GM12864 (cell line): ENCODE measurements around the gene NBPF11.
"Not testable (repeated sequence)": the region's sequence is repeated elsewhere in the genome, so short reads cannot be mapped to it uniquely, and the experiment has no call there.

ENCODE experiments used
- DNase-seq: peaks from one replicate; pipeline ENCODE4 v3.0.0-alpha.2; 2011; ENCODE audit warnings: low read depth
- H3K4me3 ChIP-seq: 2 replicates; pipeline ENCODE4 v1.5.1; 2011; ENCODE audit warnings: mild to moderate bottlenecking, low read depth, low read length, control low read depth
- TF ChIP-seq, protein P1 (sequence below): IDR thresholded peaks from 2 replicates; pipeline ENCODE4 v1.5.1; 2011; ENCODE audit warnings: low read depth, mild to moderate bottlenecking, moderate library complexity, low read length, control low read depth, inconsistent platforms; ENCODE audit errors: missing control alignments

The NBPF11 gene, protein sequence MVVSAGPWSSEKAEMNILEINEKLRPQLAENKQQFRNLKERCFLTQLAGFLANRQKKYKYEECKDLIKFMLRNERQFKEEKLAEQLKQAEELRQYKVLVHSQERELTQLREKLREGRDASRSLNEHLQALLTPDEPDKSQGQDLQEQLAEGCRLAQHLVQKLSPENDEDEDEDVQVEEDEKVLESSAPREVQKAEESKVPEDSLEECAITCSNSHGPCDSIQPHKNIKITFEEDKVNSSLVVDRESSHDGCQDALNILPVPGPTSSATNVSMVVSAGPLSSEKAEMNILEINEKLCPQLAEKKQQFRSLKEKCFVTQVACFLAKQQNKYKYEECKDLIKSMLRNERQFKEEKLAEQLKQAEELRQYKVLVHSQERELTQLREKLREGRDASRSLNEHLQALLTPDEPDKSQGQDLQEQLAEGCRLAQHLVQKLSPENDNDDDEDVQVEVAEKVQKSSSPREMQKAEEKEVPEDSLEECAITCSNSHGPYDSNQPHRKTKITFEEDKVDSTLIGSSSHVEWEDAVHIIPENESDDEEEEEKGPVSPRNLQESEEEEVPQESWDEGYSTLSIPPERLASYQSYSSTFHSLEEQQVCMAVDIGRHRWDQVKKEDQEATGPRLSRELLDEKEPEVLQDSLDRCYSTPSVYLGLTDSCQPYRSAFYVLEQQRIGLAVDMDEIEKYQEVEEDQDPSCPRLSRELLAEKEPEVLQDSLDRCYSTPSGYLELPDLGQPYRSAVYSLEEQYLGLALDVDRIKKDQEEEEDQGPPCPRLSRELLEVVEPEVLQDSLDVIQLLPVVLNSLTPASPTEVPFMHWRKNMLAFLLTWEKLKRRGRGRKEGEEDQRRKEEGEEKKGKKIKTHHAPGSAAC

DNA sequence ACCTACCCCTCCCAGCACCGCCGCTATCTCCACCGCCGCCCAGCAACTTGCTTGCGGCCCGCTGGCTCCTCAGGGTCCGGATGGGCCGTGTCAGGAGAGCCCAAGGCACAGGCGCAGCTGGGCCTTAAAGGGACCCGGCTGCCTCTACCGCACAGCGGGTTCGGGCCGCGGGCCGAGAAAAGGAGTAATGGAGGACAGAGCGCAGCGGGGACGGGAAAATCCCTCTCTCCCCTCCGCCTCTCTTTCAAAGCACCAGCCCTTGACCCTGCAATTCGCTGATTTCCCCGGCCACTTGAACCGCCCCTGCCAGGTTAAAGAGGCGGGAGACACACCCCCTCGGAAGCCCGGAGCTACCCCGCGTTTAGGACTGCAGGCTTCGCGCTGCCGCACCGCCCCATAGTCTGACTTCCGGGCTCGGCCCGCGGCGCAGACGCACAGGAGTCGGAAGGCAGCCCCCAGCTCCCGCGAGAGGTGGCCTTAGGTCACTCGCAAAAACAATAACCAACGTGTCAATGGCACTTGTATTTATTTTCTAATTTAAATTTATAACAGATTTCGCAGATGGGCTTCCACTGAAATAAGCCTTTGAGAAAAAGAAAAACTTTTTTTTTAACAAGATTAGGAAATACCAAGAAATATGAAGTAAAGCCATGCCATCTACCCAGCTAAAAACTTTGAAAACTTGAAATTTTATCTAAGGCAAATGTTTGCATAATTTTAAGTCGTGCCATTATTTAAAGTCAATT lies at the start of gene NBPF11:
Gene NBPF11 (minus strand): TSS at position 371 of the 746 bp plus-strand sequence. CDS start 25,278 bp downstream, outside the sequence.
- DNase-seq: peak; percentile 49
- peak within 1 kb of the TSS; percentile 65 for H3K4me3 ChIP-seq

DNA sequence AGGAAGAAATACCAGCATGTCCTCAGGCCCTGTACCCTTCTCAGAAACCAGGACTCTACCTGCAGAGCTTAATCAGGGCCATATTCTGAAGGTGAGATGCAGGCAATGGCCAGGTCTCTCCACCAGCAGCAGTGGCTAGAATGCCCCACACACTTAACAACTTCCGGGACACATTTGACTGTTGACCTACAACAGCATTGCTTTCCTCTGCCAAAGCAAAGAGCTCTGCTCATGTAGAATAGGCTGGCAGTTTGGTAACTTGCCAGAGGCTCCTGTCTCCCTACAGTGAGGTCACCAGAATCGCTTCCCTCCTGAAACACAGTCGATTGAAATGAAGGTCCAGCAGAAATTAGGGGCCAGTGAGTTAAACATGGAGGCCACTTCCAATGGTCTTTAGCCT lies 45.3 kb upstream of the NBPF11 start:
- DNase-seq: not testable (repeated sequence)

DNA sequence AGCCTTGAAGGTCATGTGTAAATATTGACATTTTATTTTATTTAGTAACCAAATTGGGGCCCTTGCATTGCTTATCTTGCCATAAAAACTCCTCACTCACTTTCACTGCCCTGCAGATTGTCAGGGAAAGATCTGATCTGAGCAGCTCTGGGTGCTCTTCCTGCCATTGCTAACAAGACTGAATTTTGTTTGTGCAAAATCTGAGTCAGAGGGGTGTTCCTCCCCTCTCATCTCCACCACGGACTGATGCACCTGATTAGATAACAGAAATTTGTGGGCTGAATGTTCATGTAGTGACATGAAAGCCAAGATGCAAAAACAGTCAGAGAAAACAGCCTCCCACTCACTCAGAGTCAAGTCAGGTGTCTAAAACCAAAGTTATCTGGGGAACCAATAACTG lies 44.9 kb upstream of the NBPF11 start:
- H3K4me3 ChIP-seq, DNase-seq: not testable (repeated sequence)

More for the DNA sequence above, 45.3 kb upstream of the NBPF11 start:
- H3K4me3 ChIP-seq: not testable (repeated sequence)

DNA sequence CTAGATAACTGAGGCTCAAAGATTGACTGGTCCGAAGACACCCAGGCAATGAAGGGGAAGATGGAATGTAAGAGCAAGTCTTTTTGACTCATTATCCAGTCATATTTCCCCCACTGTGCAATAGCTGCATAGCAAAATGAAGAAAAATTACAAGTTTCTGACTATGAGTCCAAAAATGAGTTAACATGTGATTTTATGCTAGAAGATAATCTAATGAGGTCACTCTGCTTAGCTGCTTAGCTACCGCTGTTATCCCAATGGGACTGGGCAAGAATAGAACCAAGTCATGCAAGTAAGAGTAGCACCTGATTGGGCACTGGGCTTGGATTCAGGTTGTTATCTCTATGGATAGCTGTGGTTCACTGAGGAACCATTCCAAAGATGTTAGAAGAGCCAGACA lies 43.0 kb upstream of the NBPF11 start:
- H3K4me3 ChIP-seq, DNase-seq: not testable (repeated sequence)

DNA sequence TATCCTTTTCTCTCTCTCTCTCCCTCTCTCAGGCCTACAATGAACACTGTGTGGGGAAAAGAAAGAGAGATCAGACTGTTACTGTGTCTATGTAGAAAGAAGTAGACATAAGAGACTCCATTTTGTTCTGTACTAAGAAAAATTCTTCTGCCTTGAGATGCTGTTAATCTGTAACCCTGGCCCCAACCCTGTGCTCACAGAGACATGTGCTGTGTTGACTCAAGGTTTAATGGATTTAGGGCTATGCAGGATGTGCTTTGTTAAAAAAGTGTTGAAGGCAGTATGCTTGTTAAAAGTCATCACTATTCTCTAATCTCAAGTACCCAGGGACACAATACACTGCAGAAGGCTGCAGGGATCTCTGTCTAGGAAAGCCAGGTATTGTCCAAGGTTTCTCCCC lies 36.7 kb upstream of the NBPF11 start:
- not testable (repeated sequence) for DNase-seq, H3K4me3 ChIP-seq

DNA sequence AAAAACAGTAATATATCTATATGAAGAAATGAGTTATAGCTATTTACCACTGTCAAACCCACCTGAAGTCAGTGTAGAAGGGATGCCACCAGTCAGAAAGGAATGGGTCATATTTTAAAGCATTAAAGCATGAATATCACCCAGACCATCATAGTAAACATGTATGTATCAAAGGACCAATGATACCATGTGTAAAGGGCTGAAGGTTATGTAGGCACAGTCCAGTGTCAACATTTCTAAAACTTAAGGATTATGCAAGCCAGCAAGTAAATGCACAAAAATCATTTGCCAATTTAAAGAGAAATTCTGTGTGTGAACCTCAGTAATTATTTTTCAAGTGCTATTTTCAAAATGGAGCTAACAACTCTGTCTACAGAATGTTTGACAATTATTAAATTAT lies 26.6 kb upstream of the NBPF11 start:
- DNase-seq: not testable (repeated sequence)

DNA sequence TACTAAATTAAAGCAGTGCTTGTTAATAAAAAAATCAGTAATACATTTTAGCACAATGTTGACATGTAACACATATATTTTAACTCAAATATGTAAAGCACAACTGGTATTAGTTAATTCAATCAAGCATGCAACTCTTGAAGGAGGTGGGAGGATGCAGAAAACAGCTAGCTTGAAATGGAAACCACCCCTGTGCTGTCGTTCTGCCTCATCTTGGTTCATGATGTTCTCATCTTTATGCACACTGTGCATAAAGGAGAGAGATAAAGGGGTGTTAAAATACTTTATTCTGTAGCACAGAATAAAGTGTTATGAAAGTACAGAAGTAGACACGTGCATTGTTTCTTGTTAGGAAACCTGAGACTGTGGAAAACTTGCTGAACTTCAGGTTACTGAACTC lies 23.3 kb upstream of the NBPF11 start:
- DNase-seq, H3K4me3 ChIP-seq: not testable (repeated sequence)

More for the DNA sequence above, 26.6 kb upstream of the NBPF11 start:
- H3K4me3 ChIP-seq: not testable (repeated sequence)

DNA sequence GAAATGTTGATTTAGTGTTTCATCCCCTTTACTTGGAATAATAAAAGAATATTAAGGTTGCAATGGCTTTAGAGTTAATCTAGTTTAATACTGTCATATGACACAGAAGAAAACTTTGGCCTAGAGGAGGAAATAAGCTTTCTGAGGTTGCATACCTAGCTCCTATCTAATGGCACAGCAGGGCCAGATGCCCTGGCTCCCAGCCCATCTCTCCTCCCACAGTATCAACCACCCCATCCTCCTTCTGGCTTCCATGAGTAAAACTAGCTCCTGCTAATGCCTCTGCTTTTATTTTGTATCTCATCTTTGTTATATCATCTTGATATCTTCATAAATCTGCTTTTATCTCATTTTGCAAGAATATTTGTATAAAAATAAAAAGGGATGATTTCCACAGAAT lies 19.9 kb upstream of the NBPF11 start:
- not testable (repeated sequence) for DNase-seq, H3K4me3 ChIP-seq

DNA sequence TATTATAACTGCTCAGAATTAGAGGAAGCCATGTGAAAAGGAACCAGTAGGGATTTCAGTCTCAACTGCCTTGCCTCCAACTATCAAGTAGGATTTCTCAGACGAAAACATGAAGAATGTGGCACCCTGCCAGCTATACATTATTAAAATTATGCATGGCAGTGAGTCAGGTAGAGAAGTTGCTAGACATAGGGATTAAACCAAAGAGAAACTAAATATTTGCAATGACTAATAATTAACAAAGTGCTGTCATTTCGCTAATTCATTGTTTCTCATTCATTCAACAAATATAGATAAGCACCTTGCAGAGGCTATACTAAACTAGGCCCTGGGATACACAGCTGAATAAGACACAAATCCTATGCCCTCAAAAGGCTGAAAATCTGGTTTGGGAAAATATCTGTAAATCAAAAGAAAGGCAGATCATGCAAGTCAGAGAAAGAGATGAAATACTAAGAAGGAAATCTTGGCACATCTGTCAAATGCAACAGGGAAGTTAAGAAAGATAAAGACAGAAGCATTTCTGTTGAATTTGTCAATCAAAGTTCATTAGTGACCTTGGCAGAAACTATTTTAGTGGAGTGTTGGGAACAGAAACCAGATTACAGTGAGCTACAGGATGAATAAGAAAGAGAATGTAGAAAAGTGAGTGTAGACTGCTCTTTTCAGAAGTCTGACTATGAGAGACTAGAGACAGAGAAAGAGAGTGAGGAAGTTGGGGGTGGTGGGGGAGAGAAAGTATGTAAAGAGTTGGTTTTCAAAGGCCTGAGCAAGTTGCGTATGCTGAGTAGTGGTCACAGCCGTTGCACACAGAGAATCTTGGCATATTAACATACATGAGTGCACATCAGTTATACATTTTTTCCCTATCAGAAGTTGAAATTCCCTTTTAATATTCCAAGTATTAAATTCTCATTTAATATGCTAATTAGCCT lies 14.7 kb upstream of the NBPF11 start:
- TF ChIP-seq, protein P1, sequence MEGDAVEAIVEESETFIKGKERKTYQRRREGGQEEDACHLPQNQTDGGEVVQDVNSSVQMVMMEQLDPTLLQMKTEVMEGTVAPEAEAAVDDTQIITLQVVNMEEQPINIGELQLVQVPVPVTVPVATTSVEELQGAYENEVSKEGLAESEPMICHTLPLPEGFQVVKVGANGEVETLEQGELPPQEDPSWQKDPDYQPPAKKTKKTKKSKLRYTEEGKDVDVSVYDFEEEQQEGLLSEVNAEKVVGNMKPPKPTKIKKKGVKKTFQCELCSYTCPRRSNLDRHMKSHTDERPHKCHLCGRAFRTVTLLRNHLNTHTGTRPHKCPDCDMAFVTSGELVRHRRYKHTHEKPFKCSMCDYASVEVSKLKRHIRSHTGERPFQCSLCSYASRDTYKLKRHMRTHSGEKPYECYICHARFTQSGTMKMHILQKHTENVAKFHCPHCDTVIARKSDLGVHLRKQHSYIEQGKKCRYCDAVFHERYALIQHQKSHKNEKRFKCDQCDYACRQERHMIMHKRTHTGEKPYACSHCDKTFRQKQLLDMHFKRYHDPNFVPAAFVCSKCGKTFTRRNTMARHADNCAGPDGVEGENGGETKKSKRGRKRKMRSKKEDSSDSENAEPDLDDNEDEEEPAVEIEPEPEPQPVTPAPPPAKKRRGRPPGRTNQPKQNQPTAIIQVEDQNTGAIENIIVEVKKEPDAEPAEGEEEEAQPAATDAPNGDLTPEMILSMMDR: no peak
- DNase-seq: no peak

DNA sequence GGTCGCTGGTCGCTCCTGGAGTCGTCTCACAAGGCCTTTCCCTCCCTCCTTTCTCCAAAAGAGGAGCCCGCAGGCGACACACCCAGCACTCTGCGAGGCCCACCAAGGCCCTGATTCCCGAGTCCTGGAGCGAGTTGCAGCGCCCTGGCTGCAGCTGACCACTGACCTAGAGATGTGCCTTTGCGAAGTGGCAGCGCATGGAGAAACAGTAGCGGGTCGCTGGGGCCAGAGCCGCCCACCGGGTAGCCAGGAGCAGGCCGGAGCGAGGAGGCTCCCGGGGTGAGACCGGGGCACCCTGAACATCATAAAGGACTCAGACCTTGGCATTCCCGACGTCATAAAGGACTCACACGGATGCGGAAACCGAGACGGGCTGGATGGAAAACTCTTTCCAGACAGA lies 10.3 kb upstream of the NBPF11 start:
- no peak for DNase-seq
- TF ChIP-seq, protein P1: no peak

More for the DNA sequence above, 14.7 kb upstream of the NBPF11 start:
- no peak overlapping the region for H3K4me3 ChIP-seq

More for the DNA sequence above, 10.3 kb upstream of the NBPF11 start:
- H3K4me3 ChIP-seq: no peak overlapping the region
